ENCODE measurements around the gene ABHD6.

DNA sequence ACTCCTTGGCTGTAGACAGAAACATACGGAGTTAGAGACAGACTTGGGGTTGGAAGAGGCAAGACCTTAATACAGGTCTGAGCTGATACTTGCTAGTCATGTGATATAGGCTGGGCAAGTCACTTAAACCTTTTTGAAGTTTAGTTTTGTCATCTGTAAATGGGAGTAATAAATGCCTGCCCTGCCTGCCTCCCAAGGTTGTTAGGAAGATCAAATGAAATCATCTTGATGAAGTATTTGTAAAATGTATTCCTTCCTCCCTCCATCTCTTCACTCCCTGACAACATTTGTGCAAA lies 98.0 kb downstream of the ABHD6 start:
- TF ChIP-seq, protein P1, sequence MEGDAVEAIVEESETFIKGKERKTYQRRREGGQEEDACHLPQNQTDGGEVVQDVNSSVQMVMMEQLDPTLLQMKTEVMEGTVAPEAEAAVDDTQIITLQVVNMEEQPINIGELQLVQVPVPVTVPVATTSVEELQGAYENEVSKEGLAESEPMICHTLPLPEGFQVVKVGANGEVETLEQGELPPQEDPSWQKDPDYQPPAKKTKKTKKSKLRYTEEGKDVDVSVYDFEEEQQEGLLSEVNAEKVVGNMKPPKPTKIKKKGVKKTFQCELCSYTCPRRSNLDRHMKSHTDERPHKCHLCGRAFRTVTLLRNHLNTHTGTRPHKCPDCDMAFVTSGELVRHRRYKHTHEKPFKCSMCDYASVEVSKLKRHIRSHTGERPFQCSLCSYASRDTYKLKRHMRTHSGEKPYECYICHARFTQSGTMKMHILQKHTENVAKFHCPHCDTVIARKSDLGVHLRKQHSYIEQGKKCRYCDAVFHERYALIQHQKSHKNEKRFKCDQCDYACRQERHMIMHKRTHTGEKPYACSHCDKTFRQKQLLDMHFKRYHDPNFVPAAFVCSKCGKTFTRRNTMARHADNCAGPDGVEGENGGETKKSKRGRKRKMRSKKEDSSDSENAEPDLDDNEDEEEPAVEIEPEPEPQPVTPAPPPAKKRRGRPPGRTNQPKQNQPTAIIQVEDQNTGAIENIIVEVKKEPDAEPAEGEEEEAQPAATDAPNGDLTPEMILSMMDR (IDR thresholded peaks at IDR 0.05; ENCODE audit: extremely low read depth in 1 of 2, insufficient read depth in 1 of 2, low read depth in 1 of 2, low read length in 2 of 2): no peak
- TF ChIP-seq POLR2AphosphoS5 (IDR thresholded peaks at IDR 0.05; ENCODE audit: insufficient read depth, low read depth, low read length) (no peak), POLR2A (IDR thresholded peaks at IDR 0.05; ENCODE audit: low read depth, low read length) (no peak), MYC (IDR thresholded peaks at IDR 0.05; ENCODE audit: low read depth, low read length) (no peak), EZH2 (IDR thresholded peaks at IDR 0.05; ENCODE audit: borderline replicate concordance, low read depth, low read length, severe bottlenecking) (no peak)
